Neural progenitor cell (in vitro differentiated cells): Measurements from ENCODE around the gene CYSLTR2.

Source experiments
- EZH2 ChIP-seq: fragments of 200-600 bp; sonication (generic); IDR thresholded peaks from 2 replicates; pipeline ENCODE4 v1.6.1; 2017; ENCODE audit warnings: antibody characterized with exemption, mild to moderate bottlenecking, moderate library complexity
- EZH2phosphoT487 ChIP-seq: fragments of 200-600 bp; sonication (generic); IDR thresholded peaks from 2 replicates; pipeline ENCODE4 v1.6.1; 2017; ENCODE audit warnings: antibody characterized with exemption
- TF ChIP-seq, protein P1 (sequence below): fragments of 200-600 bp; sonication (generic); IDR thresholded peaks from 2 replicates; pipeline ENCODE4 v1.5.1; 2017; ENCODE audit warnings: antibody characterized with exemption, mild to moderate bottlenecking

DNA sequence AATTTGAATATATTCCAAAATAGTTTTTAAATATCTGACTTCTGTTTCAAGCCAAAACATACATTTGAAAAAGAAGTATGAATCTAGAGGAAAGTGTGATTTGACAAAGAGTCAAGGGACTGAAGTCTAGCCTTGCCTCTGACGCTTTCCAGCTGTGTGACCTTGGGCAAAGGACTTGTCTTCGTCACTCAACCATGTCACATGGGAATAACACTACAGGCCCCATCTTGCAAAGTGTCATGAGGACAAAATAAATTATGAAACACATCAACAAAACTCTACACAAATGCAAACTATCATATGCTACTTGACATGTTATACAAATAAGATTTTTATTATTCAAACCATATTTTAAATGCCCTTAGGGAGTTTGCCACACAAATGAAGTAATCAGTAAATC lies 73.0 kb downstream of the CYSLTR2 start:
- TF ChIP-seq, protein P1, sequence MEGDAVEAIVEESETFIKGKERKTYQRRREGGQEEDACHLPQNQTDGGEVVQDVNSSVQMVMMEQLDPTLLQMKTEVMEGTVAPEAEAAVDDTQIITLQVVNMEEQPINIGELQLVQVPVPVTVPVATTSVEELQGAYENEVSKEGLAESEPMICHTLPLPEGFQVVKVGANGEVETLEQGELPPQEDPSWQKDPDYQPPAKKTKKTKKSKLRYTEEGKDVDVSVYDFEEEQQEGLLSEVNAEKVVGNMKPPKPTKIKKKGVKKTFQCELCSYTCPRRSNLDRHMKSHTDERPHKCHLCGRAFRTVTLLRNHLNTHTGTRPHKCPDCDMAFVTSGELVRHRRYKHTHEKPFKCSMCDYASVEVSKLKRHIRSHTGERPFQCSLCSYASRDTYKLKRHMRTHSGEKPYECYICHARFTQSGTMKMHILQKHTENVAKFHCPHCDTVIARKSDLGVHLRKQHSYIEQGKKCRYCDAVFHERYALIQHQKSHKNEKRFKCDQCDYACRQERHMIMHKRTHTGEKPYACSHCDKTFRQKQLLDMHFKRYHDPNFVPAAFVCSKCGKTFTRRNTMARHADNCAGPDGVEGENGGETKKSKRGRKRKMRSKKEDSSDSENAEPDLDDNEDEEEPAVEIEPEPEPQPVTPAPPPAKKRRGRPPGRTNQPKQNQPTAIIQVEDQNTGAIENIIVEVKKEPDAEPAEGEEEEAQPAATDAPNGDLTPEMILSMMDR, result no peak
- no peak for TF ChIP-seq EZH2phosphoT487
- TF ChIP-seq EZH2, result no peak
